SKM-1 (cell line): ENCODE data around the gene CCNL2.

Experiments used
- DNase-seq: peaks from one replicate; lab custom pipeline; 2025; ENCODE audit not compliant: unreplicated experiment; lab: John Stamatoyannopoulos, UW

CCNL2 gene

DNA sequence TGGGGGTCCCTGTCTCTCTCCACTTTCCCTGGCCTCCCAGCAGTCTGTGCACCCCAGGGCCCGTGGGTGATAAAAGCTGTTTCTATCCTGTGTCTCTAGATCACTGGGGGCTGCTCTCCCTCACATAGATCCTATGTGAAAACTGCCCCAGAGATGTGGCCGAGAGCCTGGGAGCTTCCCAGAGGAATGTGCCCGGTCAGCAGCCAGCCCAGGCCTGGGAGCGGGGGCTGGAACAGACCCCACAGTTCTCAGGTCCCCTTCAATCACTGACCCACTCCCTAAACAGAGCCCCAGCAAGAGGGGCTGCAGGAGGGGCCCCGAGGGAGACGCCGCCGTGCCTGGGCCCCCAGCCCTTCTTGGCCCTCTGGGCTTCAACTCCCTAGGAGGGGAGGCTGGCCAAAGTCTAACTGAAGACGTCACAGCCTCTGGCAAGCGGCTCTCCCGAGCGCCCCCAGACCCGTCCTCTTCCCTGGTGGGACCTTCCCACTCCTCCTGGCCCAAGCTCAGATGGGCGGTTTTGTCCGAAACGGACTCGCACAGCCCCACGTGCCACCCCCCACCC, 41.2 kb downstream of the CCNL2 start:
- DNase-seq: no peak

DNA sequence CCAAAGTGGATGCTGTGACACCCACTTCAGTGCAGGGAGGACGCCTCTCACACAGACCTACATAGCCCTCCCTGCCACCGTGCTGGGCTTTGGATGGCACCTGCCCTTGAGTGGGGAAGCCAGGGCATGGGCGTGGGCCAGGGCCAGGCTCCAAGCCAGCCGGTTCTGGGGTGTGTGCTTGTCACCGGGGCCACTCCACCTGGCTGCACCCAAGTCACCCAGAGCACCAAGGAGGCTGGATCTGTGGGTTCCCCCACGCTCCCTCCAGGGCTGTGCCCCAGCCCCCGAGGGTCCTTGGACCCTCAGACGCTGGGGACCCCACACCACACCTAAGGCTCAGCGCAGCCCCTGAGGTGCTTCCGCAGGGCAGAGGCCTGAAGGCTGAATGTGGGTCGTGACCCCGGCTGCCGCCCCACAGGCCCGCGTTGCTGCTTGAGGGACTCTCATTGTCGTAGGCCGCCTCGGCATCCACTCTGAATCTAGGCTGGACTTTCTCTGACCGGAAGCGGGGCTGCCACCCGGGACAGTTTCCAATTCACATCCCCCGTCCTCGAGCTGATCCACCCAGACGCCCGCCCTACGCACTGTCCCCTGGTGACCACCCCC, 42.2 kb downstream of the CCNL2 start:
- DNase-seq: no peak

DNA sequence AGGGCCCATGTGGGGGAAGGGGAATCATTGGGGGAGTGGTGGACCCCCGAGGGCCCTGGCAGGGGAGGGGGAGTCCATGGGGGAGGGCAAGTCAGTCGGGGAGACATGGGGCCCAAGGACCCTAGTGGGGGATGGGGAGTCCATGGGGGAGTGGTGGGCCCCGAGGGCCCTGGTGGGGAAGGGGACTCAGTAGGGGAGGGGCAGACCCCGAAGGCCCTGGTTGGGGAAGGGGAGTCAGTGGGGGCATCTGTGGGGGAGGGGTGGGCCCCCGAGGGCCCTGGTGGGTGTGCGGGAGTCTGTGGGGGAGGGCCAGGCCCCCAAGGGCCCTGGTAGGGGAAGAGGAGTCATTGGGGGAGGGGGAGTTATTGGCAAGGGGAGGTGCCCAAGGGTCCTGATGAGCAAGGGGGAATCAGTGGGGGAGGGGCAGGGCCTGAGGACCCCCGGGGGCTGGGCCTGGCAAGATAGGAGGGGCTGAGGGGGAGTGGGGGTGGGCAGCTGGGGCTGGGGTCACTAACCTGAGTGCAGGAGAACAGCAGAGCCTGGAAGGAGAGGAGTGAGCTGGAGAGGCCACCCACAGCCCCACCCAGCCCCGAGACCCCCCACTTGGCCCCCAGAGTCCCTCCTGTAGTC, 42.9 kb downstream of the CCNL2 start:
- DNase-seq: no peak

GRCh38 chr1:1355416-1355815, 43.7 kb downstream of the CCNL2 start:
- no peak for DNase-seq

- no peak for DNase-seq
Measured at GRCh38 chr1:1354271-1355247, 44.6 kb downstream of the CCNL2 start.

- no peak for DNase-seq
Measured at GRCh38 chr1:1353389-1354151, 45.6 kb downstream of the CCNL2 start.

- DNase-seq: no peak
Measured at GRCh38 chr1:1352786-1353388, 46.2 kb downstream of the CCNL2 start.

GRCh38 chr1:1351511-1352427, 47.4 kb downstream of the CCNL2 start:
- DNase-seq: no peak

DNA sequence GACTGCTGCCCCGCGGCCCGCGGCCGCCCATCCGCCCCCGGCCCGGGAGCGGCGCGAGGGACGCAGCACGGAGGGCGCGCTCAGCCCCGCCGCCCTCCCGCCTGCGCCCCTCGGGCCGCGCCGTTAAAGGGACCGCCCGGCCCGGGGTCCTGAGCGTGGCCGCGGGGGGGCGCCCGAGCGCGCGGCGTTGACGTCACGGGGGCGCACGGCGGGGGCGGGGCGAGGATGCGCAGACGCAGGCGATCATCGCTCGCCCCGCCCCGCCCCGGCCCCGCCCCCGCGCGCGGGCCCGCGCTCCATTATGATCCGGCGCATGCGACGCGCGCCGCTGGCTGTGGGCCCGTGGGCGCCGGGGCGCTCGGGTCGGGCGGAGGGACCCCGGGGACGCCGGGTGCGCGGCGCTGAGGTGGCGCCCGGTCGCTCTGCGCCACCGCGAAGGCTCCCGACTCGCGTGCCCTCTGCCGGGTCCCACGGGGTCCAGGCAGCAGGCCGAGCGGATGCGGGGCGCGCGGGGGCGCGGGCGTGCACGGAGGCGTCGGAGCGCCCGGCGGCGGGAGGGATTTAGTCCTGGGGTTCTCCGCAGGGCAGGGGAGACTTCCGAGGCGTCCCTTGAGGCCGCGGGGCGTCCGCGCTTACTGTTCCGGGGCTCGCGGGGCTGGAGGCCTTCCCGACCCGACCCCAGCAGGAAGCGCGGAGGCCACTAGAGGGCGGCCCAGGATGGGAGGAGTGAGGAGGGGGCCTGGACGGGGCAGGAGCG, 49.7 kb downstream of the CCNL2 start, which contains the start of gene DVL1:
DVL1 (minus strand) TSS at position 163 of the 757 bp plus-strand sequence. CDS start 353 bp downstream, outside the sequence.
- no peak for DNase-seq

DNA sequence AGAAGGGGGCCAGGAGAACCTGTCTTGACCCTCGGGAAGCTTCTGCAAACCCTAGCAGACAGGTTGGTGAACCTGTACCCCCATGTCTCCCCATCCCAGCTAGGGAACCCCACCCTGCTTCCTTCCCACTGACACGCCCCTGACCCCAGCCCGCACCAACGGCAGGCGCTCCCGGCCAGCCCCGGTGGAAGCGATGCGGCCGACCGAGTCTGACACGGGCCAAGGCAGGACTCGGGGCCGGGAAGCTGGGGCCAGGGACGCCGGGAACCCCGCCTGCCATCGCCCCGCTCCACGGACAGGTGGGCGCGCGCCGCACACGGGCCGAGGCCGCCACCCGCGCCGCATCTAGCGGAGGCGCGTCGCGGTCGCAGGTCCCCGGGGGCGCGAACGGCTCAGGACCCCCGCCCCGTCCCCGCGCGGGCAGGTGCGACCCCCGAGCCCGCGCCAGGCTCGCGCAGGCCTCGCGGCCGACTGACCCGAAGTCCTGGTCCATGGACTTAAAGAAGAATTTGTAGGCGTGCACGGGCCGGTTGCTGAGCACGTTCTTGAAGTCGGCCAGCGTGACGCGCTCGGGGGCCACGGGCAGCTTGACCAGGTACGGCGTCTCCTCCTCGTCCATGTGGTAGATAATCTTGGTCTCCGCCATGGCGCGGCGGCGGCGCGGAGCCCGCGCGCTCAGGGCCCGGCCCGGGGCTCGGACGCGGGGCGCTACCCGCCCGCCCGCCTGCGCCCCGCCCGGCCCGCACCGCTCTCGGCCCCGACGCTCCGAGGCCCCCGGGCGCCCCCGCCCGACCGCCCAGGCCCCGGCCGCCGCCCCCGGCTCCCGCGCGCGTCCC, 50.5 kb downstream of the CCNL2 start:
- no peak for DNase-seq

- DNase-seq: no peak
Measured at GRCh38 chr1:1347663-1348419, 51.3 kb downstream of the CCNL2 start.

- DNase-seq: no peak
Measured at GRCh38 chr1:1347026-1347595, 52.0 kb downstream of the CCNL2 start.

- no peak for DNase-seq
Measured at GRCh38 chr1:1346501-1346890, 52.6 kb downstream of the CCNL2 start.

GRCh38 chr1:1345860-1346500, 53.2 kb downstream of the CCNL2 start:
- DNase-seq: no peak

DNA sequence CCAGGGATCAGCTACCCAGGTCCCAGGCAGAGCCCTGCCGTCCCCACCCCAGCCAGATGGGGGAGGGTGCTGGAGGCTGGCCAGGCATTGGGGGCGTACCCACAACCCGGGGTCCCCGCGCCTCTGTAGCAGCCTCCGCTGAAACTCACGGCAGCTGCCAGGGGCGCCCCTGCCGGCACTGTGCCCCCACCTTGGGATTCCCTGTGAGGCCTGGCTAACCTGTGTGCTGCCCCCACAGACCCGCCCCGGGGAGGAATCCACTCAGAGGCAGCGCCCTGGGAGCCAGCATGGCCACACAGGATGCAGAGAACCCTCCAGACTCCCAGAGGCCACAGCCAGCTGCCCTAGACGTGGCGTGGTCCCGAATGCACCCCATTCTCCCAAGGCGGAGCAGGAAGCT, 53.8 kb downstream of the CCNL2 start:
- no peak for DNase-seq
